GM12878 (cell line): ENCODE results near the gene TRPM3. TPM values are rescaled to one million over a fixed set of nuclear protein-coding genes. Genes with fewer than 3 reads are reported as not detected.

Experiments
- ATAC-seq: fragments of 200-7000 bp; cut with Tn5 transposase; 3 replicates; pipeline ENCODE4 v1.9.1; 2020; ENCODE audit warnings: mild to moderate bottlenecking, moderate library complexity
- BruUV-seq: library from RNA; stranded (reverse); fragments of 400-500 nt; replicated peaks from 2 replicates; lab custom pipeline; 2021; lab: Mats Ljungman, UMichigan
- CTCF ChIA-PET: fragments of 300-600 bp; sonication (Branson Sonifier 250); formaldehyde crosslinking; extraction: SDS; loops from one replicate; lab custom pipeline; 2021; ENCODE audit warnings: inconsistent platforms; lab: Yijun Ruan, JAX
- POLR2A ChIA-PET: fragments of 350-600 bp; formaldehyde crosslinking; extraction: SDS; loops from one replicate; lab custom pipeline; 2021; ENCODE audit warnings: inconsistent platforms; lab: Charles Lee
- RAD21 ChIA-PET: fragments of 300-600 bp; sonication (Branson Sonifier 250); formaldehyde crosslinking; loops from one replicate; lab custom pipeline; 2023; ENCODE audit warnings: antibody characterized with exemption; ENCODE audit not compliant: unreplicated experiment; lab: Charles Lee
- SMC1A ChIA-PET: fragments of 300-600 bp; sonication (Branson Sonifier 250); formaldehyde crosslinking; loops from one replicate; lab custom pipeline; 2023; ENCODE audit not compliant: unreplicated experiment, uncharacterized antibody; lab: Charles Lee
- DNase-seq: peaks from one replicate; pipeline ENCODE4 v3.0.0-alpha.2; 2011; ENCODE audit warnings: low read depth, low spot score
- FAIRE-seq: peaks from 3 replicates; lab custom pipeline; 2011; peaks lifted over from hg19 to GRCh38; lab: Jason Lieb, UNC
- H2AFZ ChIP-seq: 2 replicates; pipeline ENCODE4 v1.6.0; 2011; ENCODE audit warnings: low read depth, low read length, control low read depth; ENCODE audit not compliant: control insufficient read depth
- H3K27ac ChIP-seq: 2 replicates; pipeline ENCODE4 v1.5.1; 2011; ENCODE audit warnings: control low read depth; ENCODE audit not compliant: control insufficient read depth, insufficient read depth
- H3K27me3 ChIP-seq, 2 experiments: replicated peaks in 1 of 2; 2 replicates each; pipeline versions ENCODE4 v1.6.0 to v1.6.1; 2011; ENCODE audit warnings: low read length in 1 of 2; ENCODE audit not compliant: control insufficient read depth in 2 of 2, insufficient read depth in 2 of 2
- H3K36me3 ChIP-seq, 2 experiments: 2 replicates each; pipeline ENCODE4 v1.5.1; 2011; ENCODE audit warnings: low read length in 1 of 2; ENCODE audit not compliant: control insufficient read depth in 2 of 2, insufficient read depth in 2 of 2
- H3K4me1 ChIP-seq: 2 replicates; pipeline ENCODE4 v1.6.1; 2011; ENCODE audit warnings: mild to moderate bottlenecking, low read length, moderate library complexity, mixed read lengths; ENCODE audit not compliant: control insufficient read depth, insufficient read depth
- H3K4me2 ChIP-seq: 2 replicates; pipeline ENCODE4 v1.6.0; 2011; ENCODE audit warnings: control low read depth; ENCODE audit not compliant: control insufficient read depth, insufficient read depth
- H3K4me3 ChIP-seq: fragments of 200-600 bp; sonication (generic); 2 replicates; pipeline ENCODE4 v1.5.1; 2016
- H3K79me2 ChIP-seq: 2 replicates; pipeline ENCODE4 v1.6.0; 2011; ENCODE audit warnings: low read length; ENCODE audit not compliant: control insufficient read depth, insufficient read depth
- H3K9ac ChIP-seq: 2 replicates; pipeline ENCODE4 v1.8.0; 2011; ENCODE audit warnings: low read length, control low read depth, mixed read lengths; ENCODE audit not compliant: control insufficient read depth, insufficient read depth
- H3K9me3 ChIP-seq: replicated peaks from 3 replicates; pipeline ENCODE4 v1.5.1; 2011; ENCODE audit warnings: mild to moderate bottlenecking, low read length; ENCODE audit not compliant: control insufficient read depth, insufficient read depth
- H4K20me1 ChIP-seq: 2 replicates; pipeline ENCODE4 v1.6.0; 2011; ENCODE audit not compliant: control insufficient read depth, insufficient read depth
- CBX3 ChIP-seq: fragments of 200-600 bp; sonication (generic); IDR thresholded peaks from 2 replicates; pipeline ENCODE4 v1.6.1; 2016; ENCODE audit warnings: low read depth, borderline replicate concordance
- E4F1 ChIP-seq: fragments of 450-650 bp; IDR thresholded peaks from 2 replicates; pipeline ENCODE4 v1.6.1; 2018; ENCODE audit warnings: borderline replicate concordance, mild to moderate bottlenecking; ENCODE audit not compliant: partially characterized antibody
- FOS ChIP-seq: IDR thresholded peaks from 3 replicates; pipeline ENCODE4 v1.6.1; 2011; ENCODE audit warnings: borderline replicate concordance; ENCODE audit not compliant: insufficient read length; ENCODE audit errors: extremely low read depth
- HDGF ChIP-seq: fragments of 450-650 bp; IDR thresholded peaks from 2 replicates; pipeline ENCODE4 v1.6.1; 2016; ENCODE audit warnings: antibody characterized with exemption
- IKZF1 ChIP-seq: fragments of 450-650 bp; conservative IDR thresholded peaks from 2 replicates; pipeline ENCODE4 v1.6.1; 2017; ENCODE audit warnings: antibody characterized with exemption, mild to moderate bottlenecking
- IKZF2 ChIP-seq, 2 experiments: fragments of 450-650 bp; IDR thresholded peaks; 2 replicates each; pipeline ENCODE4 v1.6.1; 2017; ENCODE audit warnings: mild to moderate bottlenecking in 2 of 2, moderate library complexity in 2 of 2
- IRF4 ChIP-seq: IDR thresholded peaks from 2 replicates; pipeline ENCODE4 v1.6.1; 2011; ENCODE audit warnings: low read depth, low read length
- MAX ChIP-seq: IDR thresholded peaks from 2 replicates; pipeline ENCODE4 v1.6.1; 2012; ENCODE audit warnings: low read depth, low read length, improper control_type of control experiment
- MEF2B ChIP-seq: fragments of 450-650 bp; IDR thresholded peaks from 2 replicates; pipeline ENCODE4 v1.6.1; 2018; ENCODE audit warnings: mild to moderate bottlenecking, moderate library complexity; ENCODE audit not compliant: partially characterized antibody, poor library complexity, severe bottlenecking
- MYC ChIP-seq: IDR thresholded peaks from 2 replicates; pipeline ENCODE4 v1.6.1; 2011; ENCODE audit warnings: mild to moderate bottlenecking, low read length, moderate library complexity, inconsistent platforms; ENCODE audit not compliant: insufficient read depth, insufficient replicate concordance, insufficient read length, severe bottlenecking
- NFXL1 ChIP-seq: fragments of 450-650 bp; IDR thresholded peaks from 2 replicates; pipeline ENCODE4 v1.6.1; 2017; ENCODE audit warnings: antibody characterized with exemption, mild to moderate bottlenecking, borderline replicate concordance
- RAD51 ChIP-seq: fragments of 450-650 bp; IDR thresholded peaks from 2 replicates; pipeline ENCODE4 v1.6.1; 2016; ENCODE audit warnings: moderate library complexity, mild to moderate bottlenecking, inconsistent platforms
- ZNF217 ChIP-seq: fragments of 450-650 bp; IDR thresholded peaks from 2 replicates; pipeline ENCODE4 v1.6.1; 2017; ENCODE audit warnings: antibody characterized with exemption, mild to moderate bottlenecking
- in situ Hi-C: fragments of 300-500 bp; cut with MboI; formaldehyde crosslinking; loops from 9 replicates; pipeline ENCODE4 v1.14.3; 2018; ENCODE audit warnings: mixed read lengths
- intact Hi-C: fragments of 100-400 bp; cut with micrococcal nuclease; formaldehyde crosslinking; loops from one replicate; pipeline ENCODE4 v1.14.2; 2022; ENCODE audit not compliant: unreplicated experiment
- polyA plus RNA-seq, 11 experiments: library from polyadenylated mRNA; depleted of rRNA in 4 of 11; unstranded in 6 of 11; stranded (reverse) in 5 of 11; fragments of >200 nt; fragmentation: Nextera tagmentation in 4 of 11; fragmentation: Illumina TruSeq in 1 of 11; extraction: Ambion mirVana in 4 of 11; extraction: Trizol in 1 of 11; gene quantifications; 1 replicate in 1 of 11; 2 replicates in 10 of 11; pipeline versions ENCODE4 v1.2.1 to v1.2.3, GENCODE V29; 2011 to 2016; ENCODE audit warnings: inconsistent platforms in 2 of 11, missing spikeins in 2 of 11, low read depth in 1 of 11
- total RNA-seq, 4 experiments: library from RNA; depleted of rRNA in 3 of 4; stranded (reverse); fragments of >200 nt in 3 of 4; fragmentation: Illumina TruSeq in 1 of 4; extraction: Trizol in 1 of 4; gene quantifications; 2 replicates each; pipeline versions ENCODE4 v1.2.1 to v1.2.3, GENCODE V29; 2013 to 2021

TRPM3 gene
- total and polyA plus RNA-seq, 10 of the 15 experiments (the other 5 are each of a cell fraction or from before 2014, with no cell fraction given), result not detected

- TF ChIP-seq RAD51 (no peak), FOS (no peak), MYC (no peak), E4F1 (no peak), MAX (no peak), MEF2B (no peak)
- TF ChIP-seq, all 136 proteins: peak for 0
These were observed 174.3 kb downstream of the TRPM3 start (continued) for GRCh38 chr9:70947086-70947485.

GRCh38 chr9:70945301-70945700 is 176.1 kb downstream of the TRPM3 start:
- no peaks in the 10 kb centered on the region for H3K9me3 ChIP-seq

More at GRCh38 chr9:70945301-70945700, 176.1 kb downstream of the TRPM3 start:
- RAD21 ChIA-PET, result no interaction called here
- ATAC-seq (no peak), DNase-seq (no peak), FAIRE-seq (no peak)
- intact Hi-C loops, result loop anchor here (1.0 kb wide), 1 partner anchor 34 kb away; no protein-coding TSS in a partner anchor
- CTCF ChIA-PET, result no interaction called here
- H3K4me2 ChIP-seq, result no peak overlapping the region
- no peak overlapping the region for H3K4me3 ChIP-seq
- no peaks in the 10 kb centered on the region for H3K27me3 ChIP-seq
- no peak for TF ChIP-seq IRF4
- TF ChIP-seq CBX3, result no peak
- no peak for TF ChIP-seq IKZF2 (IDR thresholded peaks at IDR 0.05)
- TF ChIP-seq MYC, result no peak
- TF ChIP-seq HDGF, result no peak
- no peak for TF ChIP-seq IKZF1
- TF ChIP-seq ZNF217, result no peak
- no peak for TF ChIP-seq NFXL1
- H3K27ac ChIP-seq, result no peak overlapping the region
- H2AFZ ChIP-seq, result no peak overlapping the region
- in situ Hi-C loops, result no loop called here
- no peak overlapping the region for H3K9ac ChIP-seq
- SMC1A ChIA-PET, result interaction anchor here (1.2 to 1.4 kb wide), 2 partner anchors 8 to 289 kb away, joined by 3 to 4 read pairs; no protein-coding TSS in a partner anchor
- H3K79me2 ChIP-seq, result no peaks in the 10 kb centered on the region
- no peaks in the 10 kb centered on the region for H3K36me3 ChIP-seq
- 0 out of 2 replicates have a peak, but pooled peaks cover 2% of the 10 kb centered on the region for H3K4me1 ChIP-seq
- no TSS peak for BruUV-seq
- H4K20me1 ChIP-seq, result no peaks in the 10 kb centered on the region
- POLR2A ChIA-PET, result no interaction called here
